GM18858 (cell line): ENCODE data around the gene BLTP3A.
"Not testable (repeated sequence)": the region's sequence is repeated elsewhere in the genome, so short reads cannot be mapped to it uniquely, and the experiment has no call there.

Experiments
- ATAC-seq: cut with Tn5 transposase; IDR thresholded peaks from one replicate; pipeline ENCODE4 v1.9.1; 2021; ENCODE audit not compliant: unreplicated experiment

BLTP3A gene

GRCh38 chr6:34792605-34793500, 970 bp downstream of the BLTP3A start:
- no peak for ATAC-seq

GRCh38 chr6:34793877-34794276, 2.0 kb downstream of the BLTP3A start:
- ATAC-seq: no peak

DNA sequence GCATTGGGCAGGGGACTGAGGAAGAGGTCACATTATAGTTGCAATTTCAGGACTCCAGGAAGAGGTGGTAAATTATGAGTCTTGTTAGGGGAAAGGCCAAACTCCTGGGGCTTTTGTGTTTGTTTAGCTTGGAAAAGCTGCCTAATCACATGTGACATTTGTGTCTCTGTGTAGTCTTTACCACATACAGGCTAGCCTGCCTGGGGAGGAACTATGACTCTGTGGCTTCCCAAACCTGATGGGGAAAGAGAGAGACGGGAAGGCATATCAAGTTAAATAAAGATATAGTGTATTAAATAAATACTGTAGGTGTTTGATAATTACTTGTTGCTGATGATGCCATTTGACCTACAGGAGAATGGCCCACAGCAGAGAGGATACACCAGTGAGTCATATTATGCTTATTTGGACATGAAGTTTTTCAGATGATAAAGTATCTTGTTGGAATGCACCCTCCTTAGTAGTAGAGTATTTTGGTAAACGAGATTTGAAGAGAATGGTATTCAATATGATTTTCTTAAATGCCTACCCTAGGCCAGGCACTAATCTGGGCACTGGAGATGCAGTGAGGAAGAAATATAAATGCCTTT, 4.0 kb downstream of the BLTP3A start:
- no peak for ATAC-seq

DNA sequence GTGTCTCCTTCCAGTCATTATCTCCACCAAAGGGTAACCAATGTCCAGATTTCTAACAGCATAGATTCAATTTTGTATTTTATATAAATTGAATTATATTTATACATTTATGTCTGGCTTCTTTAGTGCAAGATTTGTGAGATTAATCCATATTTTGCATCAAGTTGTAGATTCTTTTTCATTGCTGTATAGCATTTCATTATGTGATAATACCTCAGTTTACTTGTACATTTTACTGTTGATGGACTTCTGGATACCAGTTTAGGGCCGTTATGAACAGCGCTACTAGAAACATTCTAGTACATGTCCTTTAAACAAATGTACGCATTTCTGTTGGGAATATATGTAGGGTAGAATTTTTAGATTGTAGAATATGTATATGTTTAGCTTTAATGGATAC, 6.2 kb downstream of the BLTP3A start:
- no peak for ATAC-seq

- no peak for ATAC-seq
Measured at GRCh38 chr6:34799547-34799946, 7.7 kb downstream of the BLTP3A start.

DNA sequence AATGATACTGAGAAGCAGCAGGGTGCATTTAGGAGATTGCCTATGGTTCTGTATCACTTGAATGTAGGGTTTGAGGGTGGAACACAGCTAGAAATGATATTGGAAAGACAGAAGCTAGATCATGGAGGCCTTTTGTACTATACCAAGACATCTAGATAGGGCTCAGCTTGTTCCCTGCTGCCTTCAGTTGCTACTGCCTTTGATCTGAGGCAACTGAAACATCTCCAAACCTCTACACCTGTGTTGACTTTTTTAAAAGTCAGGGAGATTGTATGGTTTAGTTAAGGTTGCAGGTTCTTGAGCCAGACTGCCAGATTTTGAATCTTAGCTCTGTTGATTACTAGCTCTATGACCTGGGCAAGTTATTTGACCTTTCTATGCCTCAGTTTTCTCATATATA, 12.7 kb downstream of the BLTP3A start:
- ATAC-seq: no peak

GRCh38 chr6:34805074-34805473, 13.2 kb downstream of the BLTP3A start:
- not testable (repeated sequence) for ATAC-seq

DNA sequence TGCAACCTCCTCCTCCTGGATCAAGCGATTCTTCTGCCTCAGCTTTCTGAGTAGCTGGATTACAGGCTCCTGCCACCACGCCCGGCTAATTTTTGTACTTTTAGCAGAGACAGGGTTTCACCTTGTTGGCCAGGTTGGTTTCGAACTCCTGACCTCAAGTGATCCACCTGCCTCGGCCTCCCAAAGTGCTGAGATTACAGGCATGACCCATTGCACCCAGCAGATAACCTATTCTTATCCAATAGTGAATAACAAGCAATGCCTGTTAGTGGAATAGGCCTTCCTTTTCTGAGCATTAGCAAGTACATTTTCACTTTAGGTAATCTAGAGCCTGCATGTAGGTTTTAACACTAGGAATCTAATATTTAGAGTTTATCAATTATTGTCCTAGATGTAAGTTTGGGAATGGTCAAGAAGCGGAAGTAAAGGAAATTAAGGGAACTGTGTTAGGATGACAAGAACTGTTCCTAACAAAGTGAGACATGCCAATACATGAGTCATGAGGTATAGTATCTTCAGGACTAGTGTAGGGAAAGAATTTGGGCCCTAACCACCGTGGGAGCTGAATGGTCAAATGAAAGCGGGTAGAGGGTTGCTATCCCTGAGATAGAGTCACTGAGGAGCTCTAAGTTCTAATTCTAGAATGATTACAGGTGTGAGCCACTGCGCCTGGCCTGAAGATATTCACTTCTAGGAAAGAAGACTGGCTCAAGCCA, 15.0 kb downstream of the BLTP3A start:
- no peak for ATAC-seq

GRCh38 chr6:34808473-34808872, 16.6 kb downstream of the BLTP3A start:
- not testable (repeated sequence) for ATAC-seq

GRCh38 chr6:34809419-34809818, 17.5 kb downstream of the BLTP3A start:
- ATAC-seq: not testable (repeated sequence)

- ATAC-seq: no peak
Measured at GRCh38 chr6:34810017-34810882, 18.4 kb downstream of the BLTP3A start.

GRCh38 chr6:34810936-34811632, 19.2 kb downstream of the BLTP3A start:
- ATAC-seq: peak; percentile 77

DNA sequence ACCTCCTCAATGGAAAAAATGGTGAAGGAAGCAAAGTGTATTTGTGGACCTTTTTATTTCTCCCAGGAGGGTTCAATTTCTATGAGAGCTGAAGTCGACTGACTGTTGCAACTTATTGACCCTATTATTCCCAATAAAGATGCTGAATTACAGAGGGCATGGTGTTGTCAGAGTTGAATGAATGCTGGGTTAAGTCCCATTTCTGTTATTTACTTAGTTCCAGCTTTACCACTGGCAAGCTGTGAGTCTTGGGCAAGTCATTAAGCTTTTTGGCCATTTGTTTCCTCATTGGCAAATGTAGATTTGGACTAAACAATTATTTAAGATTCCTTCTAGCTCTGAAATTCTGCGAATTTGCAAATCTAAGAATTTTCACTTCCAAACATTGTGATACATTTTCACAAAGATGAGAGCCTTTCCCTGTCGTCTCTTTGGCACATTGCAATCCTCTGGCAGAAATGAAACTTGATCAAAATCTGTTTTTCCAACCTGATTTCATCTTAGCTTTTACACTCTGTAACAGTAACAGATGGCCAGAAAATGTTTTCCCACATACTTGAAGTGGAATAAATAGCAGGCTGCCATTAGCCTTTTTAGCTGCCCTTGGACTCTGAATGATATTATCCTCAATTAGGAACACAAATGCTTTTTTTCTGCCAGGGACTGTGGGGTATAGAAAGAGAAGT, 21.3 kb downstream of the BLTP3A start:
- no peak for ATAC-seq

DNA sequence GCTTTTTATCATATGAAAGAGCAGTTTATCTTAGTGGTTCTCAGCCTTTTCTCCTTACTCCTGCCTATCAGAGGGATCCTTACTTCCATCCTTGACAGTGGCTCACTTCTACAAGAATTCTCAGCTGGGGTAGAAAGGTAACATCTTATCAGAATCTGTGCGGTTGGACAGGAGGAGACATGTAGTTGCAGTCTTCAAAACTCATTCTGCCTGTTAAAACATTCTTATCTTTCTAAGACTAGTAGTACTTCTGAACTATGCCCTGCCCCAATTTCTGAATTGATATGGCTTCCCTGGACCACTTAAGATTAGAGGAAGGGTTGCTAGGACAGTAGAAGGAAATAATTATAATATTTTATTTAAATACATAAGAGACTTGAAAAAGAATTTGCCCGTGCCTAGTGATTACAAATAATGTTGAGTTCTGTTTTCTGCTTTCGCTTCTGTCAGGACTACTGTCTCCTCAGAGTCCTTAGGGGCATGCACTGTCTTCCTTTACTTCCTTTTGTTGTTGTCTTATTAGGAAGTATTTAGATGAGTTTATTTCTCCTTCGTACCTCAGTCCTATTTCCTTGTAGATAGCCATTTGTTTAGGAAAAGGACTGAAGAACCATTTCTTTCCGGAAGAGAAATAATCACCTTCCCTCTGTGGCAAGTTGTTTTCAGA, 24.9 kb downstream of the BLTP3A start:
- ATAC-seq: no peak

GRCh38 chr6:34817446-34817845, 25.6 kb downstream of the BLTP3A start:
- no peak for ATAC-seq

DNA sequence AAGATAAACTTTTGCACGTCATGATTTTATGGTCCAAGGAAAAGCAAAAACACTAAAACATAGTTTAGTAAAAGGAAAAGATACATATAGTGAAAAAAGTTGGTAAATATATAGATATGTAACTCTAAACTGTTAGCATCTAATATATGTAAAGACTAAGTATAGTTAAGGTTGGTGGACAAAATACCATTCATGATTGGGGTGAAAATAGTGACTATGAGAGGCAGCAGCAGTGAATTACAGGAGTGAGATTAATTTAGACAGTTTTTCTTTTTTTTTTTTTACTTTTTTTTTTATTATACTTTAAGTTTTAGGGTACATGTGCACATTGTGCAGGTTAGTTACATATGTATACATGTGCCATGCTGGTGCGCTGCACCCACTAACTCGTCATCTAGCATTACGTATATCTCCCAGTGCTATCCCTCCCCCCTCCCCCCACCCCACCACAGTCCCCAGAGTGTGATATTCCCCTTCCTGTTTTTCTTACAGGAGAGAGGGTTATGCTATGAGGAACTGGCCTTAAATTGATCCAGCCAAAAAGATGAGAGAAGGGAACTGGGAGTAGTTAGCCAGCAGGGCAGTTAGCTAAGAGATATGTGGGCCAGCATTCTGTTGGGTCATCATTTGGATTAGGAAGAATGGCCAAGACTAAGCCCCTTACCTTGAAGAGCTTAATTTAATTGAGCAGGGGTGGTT, 27.1 kb downstream of the BLTP3A start:
- not testable (repeated sequence) for ATAC-seq

GRCh38 chr6:34819571-34820480, 27.9 kb downstream of the BLTP3A start:
- ATAC-seq: no peak
